Measurements from ENCODE around the gene PAPPA2.

GRCh38 chr1:176638713-176639526, 175.9 kb downstream of the PAPPA2 start:
- TF ChIP-seq POLR2A (IDR thresholded peaks at IDR 0.05; ENCODE audit: low read length) (no peak), GATA1 (IDR thresholded peaks at IDR 0.05; ENCODE audit: low read depth, low read length) (no peak)
